HepG2 (cell line): ENCODE measurements around the gene MRPS31. TPM values are rescaled to one million over a fixed set of nuclear protein-coding genes. Genes with fewer than 3 reads are reported as not detected.

Experiments used
- ESRRA ChIP-seq: sonication (generic); formaldehyde crosslinking; IDR thresholded peaks from 2 replicates; pipeline ENCODE4 v1.5.1; 2020; ENCODE audit warnings: mild to moderate bottlenecking, low read depth, missing genetic modification reagents
- MIXL1 ChIP-seq: IDR thresholded peaks from 2 replicates; pipeline ENCODE4 v1.6.1; 2016
- MTA1 ChIP-seq: sonication (generic); formaldehyde crosslinking; IDR thresholded peaks from 2 replicates; pipeline ENCODE4 v1.4.0; 2020; ENCODE audit warnings: missing genetic modification reagents, mild to moderate bottlenecking, borderline replicate concordance
- NCOA5 ChIP-seq: sonication (generic); formaldehyde crosslinking; IDR thresholded peaks from 2 replicates; pipeline ENCODE4 v1.4.0; 2020; ENCODE audit warnings: missing genetic modification reagents
- RNF2 ChIP-seq: fragments of 450-650 bp; conservative IDR thresholded peaks from 2 replicates; pipeline ENCODE4 v1.6.1; 2016; ENCODE audit warnings: low read depth
- SMAD1 ChIP-seq: sonication (generic); formaldehyde crosslinking; IDR thresholded peaks from 2 replicates; pipeline ENCODE4 v1.4.0; 2020; ENCODE audit warnings: missing genetic modification reagents, low read depth, mild to moderate bottlenecking, borderline replicate concordance
- YY1 ChIP-seq: IDR thresholded peaks from 2 replicates; pipeline ENCODE4 v1.6.1; 2011; ENCODE audit warnings: low read length, low read depth, moderate library complexity, mild to moderate bottlenecking; ENCODE audit not compliant: insufficient read depth, insufficient replicate concordance
- ZC3H13 ChIP-seq: sonication (generic); formaldehyde crosslinking; IDR thresholded peaks from 2 replicates; pipeline ENCODE4 v1.8.1; 2023; ENCODE audit warnings: mild to moderate bottlenecking, missing genetic modification reagents, moderate library complexity
- ZNF10 ChIP-seq: sonication (generic); formaldehyde crosslinking; IDR thresholded peaks from 2 replicates; pipeline ENCODE4 v1.4.0; 2020; ENCODE audit warnings: mild to moderate bottlenecking, low read depth, missing genetic modification reagents, borderline replicate concordance
- ZNF33B ChIP-seq: sonication (generic); formaldehyde crosslinking; IDR thresholded peaks from 2 replicates; pipeline ENCODE4 v1.5.1; 2020; ENCODE audit warnings: mild to moderate bottlenecking, missing genetic modification reagents
- ZNF501 ChIP-seq: sonication (generic); formaldehyde crosslinking; IDR thresholded peaks from 2 replicates; pipeline ENCODE4 v1.5.1; 2020; ENCODE audit warnings: mild to moderate bottlenecking, moderate library complexity, missing genetic modification reagents
- ZNF678 ChIP-seq: sonication (generic); formaldehyde crosslinking; IDR thresholded peaks from 2 replicates; pipeline ENCODE4 v1.4.0; 2020; ENCODE audit warnings: mild to moderate bottlenecking, missing genetic modification reagents
- polyA plus RNA-seq, 8 experiments: library from polyadenylated mRNA; depleted of rRNA in 3 of 8; stranded (reverse) in 7 of 8; unstranded in 1 of 8; fragments of >200 nt; fragmentation: Illumina TruSeq in 4 of 8; extraction: Trizol in 4 of 8; gene quantifications; 2 replicates each; pipeline versions ENCODE4 v1.2.1 to v1.2.3, GENCODE V29; 2011 to 2016; ENCODE audit warnings: low read depth in 4 of 8, missing spikeins in 1 of 8, mixed read lengths in 1 of 8; ENCODE audit not compliant: insufficient read depth in 1 of 8
- total RNA-seq, 5 experiments: library from RNA; depleted of rRNA; stranded (reverse); fragments of >200 nt; fragmentation: Illumina TruSeq; extraction: Trizol; gene quantifications; 2 replicates each; pipeline ENCODE4 v1.2.3, GENCODE V29; 2016; ENCODE audit warnings: low read depth in 1 of 5
- TF ChIP-seq, protein P1 (sequence below), 2 experiments: fragments of 450-650 bp in 1 of 2; sonication (generic) in 1 of 2; formaldehyde crosslinking in 1 of 2; IDR thresholded peaks; 2 replicates each; pipeline versions ENCODE4 v1.6.1 to v1.8.0; 2016 to 2022; ENCODE audit warnings: antibody characterized with exemption in 1 of 2, mild to moderate bottlenecking in 1 of 2, missing genetic modification reagents in 1 of 2
- TF ChIP-seq, protein P2 (sequence below): sonication (generic); formaldehyde crosslinking; IDR thresholded peaks from 2 replicates; pipeline ENCODE4 v1.5.1; 2020; ENCODE audit warnings: mild to moderate bottlenecking, missing genetic modification reagents, borderline replicate concordance

Gene MRPS31
- total and polyA plus RNA-seq, 2 of the 13 experiments (the other 11 are each of a cell fraction or from before 2014, with no cell fraction given) = 23.7 to 34.1 TPM

DNA sequence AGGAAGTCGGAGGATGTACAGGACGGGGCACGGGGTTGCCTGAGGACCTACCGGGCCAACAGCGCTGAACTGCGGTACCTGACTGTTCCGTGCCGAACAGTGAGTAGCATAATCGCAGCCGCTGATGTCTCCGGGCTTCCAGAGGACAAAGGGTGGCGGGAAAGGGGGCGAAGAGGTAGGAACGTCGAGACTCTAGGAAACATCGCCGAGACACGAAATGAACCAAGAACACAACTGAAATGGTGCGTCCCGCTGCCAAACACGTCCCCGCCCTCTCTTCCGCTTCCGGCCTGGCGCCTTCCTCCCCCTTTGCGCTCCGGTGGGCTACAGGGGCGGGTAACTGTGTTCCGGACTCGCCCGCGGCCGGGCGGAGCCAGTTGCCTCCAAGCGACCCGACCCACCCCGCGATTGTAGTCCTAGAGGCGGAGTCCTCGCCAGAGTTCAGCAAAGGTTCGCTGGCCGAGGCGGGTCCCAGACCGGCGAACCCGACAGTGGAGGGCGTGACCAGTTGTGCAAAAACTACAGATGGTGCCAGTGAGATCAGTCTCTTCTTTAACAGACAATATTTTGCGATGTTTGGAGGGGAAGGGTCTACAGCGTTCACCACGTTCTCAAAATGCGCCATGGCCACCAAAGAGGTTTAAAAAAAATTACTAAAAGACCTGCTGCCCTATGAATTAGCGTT, at the start of gene MRPS31 (continued):
- TF ChIP-seq NCOA5 (CRISPR knock-in tag) (no peak), MIXL1 (CRISPR knock-in tag) (peak; percentile 92), ZNF501 (peak; percentile 94), ZC3H13 (CRISPR knock-in tag) (0 out of 2 replicates have a peak, but pooled peaks have one; percentile 60), SMAD1 (CRISPR knock-in tag) (peak; percentile 80; the same call in 1 of the 2 replicates), ZNF10 (CRISPR knock-in tag) (no peak), YY1 (peak; percentile 80), MTA1 (CRISPR knock-in tag) (peak; percentile 95), ZNF678 (CRISPR knock-in tag) (peak; percentile 82), ZNF33B (peak; percentile 89), RNF2 (peak; percentile 61; the same call in 1 of the 2 replicates), ESRRA (CRISPR knock-in tag) (peak; percentile 75; the same call in 1 of the 2 replicates)
- TF ChIP-seq, protein P1, sequence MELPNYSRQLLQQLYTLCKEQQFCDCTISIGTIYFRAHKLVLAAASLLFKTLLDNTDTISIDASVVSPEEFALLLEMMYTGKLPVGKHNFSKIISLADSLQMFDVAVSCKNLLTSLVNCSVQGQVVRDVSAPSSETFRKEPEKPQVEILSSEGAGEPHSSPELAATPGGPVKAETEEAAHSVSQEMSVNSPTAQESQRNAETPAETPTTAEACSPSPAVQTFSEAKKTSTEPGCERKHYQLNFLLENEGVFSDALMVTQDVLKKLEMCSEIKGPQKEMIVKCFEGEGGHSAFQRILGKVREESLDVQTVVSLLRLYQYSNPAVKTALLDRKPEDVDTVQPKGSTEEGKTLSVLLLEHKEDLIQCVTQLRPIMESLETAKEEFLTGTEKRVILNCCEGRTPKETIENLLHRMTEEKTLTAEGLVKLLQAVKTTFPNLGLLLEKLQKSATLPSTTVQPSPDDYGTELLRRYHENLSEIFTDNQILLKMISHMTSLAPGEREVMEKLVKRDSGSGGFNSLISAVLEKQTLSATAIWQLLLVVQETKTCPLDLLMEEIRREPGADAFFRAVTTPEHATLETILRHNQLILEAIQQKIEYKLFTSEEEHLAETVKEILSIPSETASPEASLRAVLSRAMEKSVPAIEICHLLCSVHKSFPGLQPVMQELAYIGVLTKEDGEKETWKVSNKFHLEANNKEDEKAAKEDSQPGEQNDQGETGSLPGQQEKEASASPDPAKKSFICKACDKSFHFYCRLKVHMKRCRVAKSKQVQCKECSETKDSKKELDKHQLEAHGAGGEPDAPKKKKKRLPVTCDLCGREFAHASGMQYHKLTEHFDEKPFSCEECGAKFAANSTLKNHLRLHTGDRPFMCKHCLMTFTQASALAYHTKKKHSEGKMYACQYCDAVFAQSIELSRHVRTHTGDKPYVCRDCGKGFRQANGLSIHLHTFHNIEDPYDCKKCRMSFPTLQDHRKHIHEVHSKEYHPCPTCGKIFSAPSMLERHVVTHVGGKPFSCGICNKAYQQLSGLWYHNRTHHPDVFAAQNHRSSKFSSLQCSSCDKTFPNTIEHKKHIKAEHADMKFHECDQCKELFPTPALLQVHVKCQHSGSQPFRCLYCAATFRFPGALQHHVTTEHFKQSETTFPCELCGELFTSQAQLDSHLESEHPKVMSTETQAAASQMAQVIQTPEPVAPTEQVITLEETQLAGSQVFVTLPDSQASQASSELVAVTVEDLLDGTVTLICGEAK (IDR thresholded peaks at IDR 0.05) = peak; percentile 99
- TF ChIP-seq, protein P1 (CRISPR knock-in tag; IDR thresholded peaks at IDR 0.05) = peak; percentile 94
- TF ChIP-seq, protein P2, sequence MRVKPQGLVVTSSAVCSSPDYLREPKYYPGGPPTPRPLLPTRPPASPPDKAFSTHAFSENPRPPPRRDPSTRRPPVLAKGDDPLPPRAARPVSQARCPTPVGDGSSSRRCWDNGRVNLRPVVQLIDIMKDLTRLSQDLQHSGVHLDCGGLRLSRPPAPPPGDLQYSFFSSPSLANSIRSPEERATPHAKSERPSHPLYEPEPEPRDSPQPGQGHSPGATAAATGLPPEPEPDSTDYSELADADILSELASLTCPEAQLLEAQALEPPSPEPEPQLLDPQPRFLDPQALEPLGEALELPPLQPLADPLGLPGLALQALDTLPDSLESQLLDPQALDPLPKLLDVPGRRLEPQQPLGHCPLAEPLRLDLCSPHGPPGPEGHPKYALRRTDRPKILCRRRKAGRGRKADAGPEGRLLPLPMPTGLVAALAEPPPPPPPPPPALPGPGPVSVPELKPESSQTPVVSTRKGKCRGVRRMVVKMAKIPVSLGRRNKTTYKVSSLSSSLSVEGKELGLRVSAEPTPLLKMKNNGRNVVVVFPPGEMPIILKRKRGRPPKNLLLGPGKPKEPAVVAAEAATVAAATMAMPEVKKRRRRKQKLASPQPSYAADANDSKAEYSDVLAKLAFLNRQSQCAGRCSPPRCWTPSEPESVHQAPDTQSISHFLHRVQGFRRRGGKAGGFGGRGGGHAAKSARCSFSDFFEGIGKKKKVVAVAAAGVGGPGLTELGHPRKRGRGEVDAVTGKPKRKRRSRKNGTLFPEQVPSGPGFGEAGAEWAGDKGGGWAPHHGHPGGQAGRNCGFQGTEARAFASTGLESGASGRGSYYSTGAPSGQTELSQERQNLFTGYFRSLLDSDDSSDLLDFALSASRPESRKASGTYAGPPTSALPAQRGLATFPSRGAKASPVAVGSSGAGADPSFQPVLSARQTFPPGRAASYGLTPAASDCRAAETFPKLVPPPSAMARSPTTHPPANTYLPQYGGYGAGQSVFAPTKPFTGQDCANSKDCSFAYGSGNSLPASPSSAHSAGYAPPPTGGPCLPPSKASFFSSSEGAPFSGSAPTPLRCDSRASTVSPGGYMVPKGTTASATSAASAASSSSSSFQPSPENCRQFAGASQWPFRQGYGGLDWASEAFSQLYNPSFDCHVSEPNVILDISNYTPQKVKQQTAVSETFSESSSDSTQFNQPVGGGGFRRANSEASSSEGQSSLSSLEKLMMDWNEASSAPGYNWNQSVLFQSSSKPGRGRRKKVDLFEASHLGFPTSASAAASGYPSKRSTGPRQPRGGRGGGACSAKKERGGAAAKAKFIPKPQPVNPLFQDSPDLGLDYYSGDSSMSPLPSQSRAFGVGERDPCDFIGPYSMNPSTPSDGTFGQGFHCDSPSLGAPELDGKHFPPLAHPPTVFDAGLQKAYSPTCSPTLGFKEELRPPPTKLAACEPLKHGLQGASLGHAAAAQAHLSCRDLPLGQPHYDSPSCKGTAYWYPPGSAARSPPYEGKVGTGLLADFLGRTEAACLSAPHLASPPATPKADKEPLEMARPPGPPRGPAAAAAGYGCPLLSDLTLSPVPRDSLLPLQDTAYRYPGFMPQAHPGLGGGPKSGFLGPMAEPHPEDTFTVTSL = 0 out of 2 replicates have a peak, but pooled peaks have one; percentile 44
